NAMALWA (cell line): ENCODE measurements around the gene UBE2L3.

Source experiments
- DNase-seq: peaks from one replicate; pipeline ENCODE4 v3.0.0-alpha.2; 2015; ENCODE audit warnings: low spot score

The UBE2L3 gene

DNA sequence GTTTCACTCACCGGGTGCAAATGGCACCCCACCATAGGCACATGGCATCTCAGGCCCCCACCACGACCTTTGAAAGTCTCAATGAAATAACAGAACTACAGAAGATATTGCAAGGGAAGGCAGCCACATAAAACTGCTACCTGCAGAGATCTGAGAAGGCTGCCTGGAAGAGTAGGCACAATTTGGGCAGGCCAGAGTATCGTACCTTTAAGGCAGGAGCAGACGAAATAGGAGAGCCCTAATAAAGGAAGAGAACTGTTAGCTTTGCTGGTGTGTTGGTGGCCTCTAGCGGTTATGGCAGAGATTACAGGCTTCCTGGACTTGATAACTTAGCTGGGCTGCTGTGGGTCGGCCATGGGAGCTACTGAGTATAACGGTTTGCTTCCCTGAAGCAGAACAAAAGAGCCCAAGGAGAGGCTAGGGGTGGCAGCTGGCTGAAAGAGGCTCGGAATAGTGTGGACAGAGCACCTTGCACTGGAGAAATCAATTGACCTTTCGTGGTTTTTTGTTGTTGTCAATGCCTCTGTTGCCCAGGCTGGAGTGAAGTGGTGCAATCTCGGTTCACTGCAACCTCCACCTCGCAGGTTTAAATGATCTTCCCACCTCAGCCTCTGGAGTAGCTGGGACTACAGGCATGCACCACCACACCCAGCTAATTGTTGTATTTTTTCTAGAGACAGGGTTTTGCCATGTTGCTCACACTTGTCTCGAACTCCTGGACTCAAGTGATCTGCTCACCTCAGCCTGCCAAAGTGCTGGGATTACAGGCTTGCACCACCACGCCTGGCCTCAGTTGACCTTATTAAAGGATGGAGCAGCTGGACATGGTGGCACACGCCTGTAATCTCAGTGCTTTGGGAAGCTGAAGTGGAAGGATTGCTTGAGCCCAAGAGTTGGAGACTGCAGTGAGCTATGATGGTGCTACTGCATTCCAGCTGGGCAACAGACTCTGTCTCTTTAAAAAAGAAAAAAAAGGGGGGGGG, 79.4 kb downstream of the UBE2L3 start:
- peak; percentile 90 for DNase-seq

DNA sequence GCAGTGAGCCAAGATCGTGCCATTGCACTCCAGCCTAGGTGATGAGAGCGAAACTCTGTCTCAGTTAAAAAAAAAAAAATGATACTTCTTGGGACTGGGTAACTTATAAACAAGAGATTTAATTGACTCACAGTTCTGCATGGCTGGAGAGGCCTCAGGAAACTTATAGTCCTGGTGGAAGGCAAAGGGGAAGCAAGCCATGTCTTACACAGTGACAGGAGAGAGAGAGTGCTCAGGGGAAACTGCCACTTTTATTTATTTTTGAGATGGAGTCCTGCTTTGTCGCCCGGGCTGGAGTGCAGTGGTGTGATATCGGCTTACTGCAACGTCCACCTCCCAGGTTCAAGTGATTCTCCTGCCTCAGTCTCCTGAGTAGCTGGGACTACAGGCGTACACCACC, 82.8 kb downstream of the UBE2L3 start:
- DNase-seq = no peak

DNA sequence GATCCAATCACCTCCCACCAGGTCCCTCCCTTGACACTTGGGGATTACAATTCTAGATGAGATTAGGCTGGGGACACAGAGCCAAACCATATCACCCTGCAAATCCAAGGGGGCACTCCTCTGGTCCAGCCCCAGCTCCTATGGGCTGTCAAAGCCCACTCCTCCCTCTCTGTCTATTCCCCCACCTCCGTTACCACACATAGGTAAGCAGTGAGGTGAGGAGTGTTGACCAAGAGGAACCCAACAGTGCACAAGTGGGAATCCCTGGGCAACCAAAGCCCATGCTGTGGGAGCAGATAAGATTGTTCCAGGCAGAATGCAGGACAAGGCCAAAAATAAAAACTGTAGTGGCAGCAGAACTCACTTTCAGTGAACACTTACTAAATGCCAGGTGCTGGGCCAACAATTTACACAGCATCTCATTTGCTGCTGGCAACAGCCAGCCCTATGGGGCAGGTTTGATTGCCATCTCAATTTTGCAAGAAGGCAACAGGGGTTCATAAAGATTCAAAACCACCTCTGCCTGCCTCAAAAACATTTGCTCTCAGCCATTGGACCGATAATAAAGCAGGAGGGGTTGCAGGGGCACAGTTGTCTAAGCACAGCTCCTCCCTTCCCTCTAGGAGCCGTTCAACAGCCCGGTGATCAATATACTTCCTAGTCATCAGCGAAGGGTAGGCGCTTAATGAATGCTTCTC, 83.5 kb downstream of the UBE2L3 start:
- DNase-seq = peak; percentile 52

DNA sequence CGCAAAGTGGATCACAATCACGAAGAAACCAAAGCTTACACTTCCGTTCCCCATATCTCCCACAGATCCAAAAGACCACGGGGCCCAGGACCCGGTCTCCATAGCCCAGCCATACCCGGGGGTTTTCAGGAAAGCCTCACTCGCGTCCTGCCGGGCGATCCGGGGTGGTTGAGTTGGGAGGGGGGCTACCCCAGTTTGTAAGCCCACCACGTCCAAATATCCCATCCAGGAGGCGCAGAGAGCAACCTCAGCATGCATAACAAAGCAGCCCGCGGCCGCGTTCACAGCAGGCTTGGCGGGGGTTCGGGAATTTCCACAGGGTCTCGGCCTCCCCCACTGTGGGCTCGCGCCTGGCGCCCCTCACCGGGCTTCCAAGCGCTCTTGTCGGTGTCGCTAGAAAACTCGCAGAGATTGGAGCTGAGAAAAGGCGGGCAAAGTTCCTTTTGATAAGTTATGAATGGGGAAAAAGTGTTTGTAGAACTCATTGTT, 84.1 kb downstream of the UBE2L3 start:
- no peak for DNase-seq

DNA sequence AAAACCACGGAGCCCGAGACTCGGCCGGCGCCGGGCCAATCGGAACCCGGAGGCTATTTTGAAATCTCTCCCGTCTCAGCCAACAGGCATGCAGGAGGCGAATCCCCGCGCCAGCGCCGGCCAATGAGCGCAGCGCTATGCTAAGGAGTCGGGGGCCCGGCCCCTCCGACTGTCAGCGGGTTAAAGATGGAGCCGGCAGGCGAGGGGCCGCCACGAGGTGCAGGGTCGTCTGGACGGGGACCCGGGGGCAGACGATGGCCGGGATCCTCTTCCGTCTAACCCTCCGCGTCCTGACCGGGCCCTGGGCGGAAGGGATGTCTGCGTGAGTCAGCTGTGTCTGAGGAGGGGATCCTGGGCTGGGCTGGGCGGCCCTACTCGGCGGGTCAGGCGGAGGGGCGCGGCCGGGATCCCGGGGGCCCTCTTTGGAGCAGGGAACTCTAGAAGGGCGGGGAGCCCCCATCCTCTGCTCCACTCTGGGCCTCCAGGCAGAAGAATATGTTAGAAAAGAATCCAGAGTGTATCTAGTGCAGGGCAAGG, 84.6 kb downstream of the UBE2L3 start:
- DNase-seq = peak; percentile 95

DNA sequence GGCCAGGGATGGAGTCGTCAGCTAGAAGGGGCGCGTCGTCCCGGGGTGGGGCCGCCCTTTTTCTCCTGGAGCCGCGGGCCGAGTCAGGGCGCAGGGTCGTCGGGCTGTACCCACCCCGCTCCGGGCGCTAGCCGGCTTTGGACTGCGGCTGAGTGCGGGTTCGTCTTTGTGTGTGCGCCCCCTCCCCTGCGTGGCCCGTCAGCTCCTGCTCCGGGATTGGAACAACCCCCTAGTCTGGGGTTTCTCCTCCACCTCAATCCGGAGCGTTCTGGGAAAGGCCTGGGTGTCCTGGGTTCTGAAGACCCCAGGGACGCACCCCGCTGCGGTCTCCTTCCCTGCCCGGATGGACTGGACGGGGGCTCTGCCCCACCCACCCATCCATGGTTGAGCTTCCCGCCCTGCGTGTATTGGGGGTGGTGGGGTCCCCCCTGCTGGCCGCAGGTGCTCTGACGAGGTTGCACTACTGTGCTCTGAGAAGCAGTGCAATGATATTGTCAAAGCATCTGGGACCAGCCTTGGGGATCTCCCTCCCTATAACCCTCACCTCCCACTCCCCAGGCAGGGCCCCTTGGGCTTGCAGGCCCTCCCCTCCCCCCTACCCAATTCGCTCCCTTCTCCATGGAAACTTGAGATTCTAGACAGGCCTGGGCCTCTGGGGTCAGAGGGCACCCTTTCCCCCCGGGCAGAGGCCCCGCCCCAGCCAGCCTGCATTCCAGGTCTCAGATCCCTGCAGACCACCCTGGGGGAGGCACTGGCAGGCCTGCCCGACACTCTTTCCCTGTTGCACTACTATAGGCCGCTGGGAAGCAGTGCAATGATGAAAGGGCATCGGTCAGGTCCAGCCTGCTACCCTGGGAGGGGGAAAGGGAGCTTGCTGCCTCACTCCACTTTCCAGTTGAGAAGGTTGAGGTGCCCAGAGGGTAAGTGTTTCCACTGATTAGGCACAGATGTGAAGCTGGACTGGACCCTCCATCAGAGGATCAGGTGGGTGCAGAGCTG, 85.3 kb downstream of the UBE2L3 start:
- DNase-seq = no peak

DNA sequence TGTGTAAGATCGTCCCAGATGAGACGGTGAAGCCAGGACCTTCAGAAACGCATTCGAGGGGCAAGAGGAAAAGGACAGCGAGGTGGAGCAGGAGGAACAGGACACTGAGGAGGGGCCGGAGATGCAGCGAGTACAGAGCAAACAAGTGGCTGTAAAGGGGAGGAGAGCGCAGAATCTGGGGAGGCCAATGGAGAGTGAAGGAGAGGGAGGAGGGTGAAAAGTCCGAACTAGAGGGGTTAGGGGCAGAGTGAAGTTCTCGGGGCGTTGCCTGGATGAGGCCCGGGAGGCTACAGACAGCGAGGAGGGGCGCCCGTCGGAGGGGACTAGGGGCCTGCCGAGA, 89.5 kb downstream of the UBE2L3 start:
- no peak for DNase-seq

DNA sequence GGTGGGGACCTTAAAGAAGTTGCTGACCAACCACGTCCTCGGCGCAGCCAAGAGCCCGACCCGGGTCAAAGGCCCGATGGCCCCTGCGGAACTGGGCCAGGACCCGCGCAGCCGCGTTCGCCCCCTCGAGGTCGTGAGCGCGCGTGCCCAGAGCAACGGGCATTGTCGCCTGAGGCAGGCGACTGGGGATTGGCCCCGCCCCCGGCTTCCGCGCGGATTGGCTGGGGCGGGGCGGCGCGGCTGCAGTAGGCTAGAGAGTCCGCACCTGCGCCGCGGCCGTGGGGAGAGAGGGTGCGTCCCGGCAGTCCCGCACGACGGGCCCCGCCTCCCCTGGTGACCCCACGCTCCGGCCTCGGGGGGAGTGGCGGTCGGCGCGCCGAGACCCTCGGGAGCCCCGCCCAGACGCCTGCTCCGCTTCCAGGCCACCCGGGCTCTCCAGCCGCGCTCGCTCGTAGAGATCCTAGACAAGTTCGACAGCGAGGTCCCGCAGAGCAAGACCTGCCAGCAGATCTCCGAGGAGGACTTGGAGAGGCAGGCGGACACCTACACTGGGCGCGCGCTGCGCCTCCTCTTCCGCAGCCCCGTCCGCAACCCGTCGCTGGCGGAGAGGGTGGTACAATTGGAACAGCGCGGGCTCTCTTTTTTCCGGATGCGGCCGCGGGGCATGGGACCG, 90.0 kb downstream of the UBE2L3 start:
- DNase-seq = peak; percentile 80

DNA sequence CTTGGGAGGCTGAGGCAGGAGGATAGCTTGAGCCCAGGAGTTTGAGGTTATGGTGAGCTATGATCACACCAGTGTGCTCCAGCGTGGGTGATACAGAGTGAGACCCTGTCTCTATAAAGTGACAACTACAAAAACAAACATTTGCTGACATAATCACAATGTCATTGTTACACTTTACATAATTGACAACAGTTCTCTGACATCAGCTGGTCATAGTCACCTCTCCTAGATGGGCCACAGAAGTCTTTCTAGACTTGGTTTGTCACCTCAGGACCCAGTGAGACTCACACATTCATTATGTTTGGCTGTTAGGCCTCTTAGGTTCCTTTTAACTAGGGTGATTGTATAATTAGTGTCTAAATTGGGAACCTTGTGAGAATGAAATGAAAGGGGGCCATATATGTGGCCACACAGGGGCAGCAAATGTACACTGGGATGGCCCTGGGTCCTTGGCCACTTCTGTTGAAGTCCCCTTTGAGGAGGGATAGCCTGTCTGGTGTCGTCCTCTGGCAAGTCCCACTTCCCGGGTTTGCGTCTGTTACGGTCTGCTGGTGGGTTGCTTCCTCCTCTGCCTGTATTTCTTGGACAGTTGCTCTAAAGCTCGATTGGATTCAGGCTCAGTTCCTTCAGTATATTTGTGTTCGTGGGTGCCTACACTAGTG, 92.5 kb downstream of the UBE2L3 start:
- DNase-seq = no peak

DNA sequence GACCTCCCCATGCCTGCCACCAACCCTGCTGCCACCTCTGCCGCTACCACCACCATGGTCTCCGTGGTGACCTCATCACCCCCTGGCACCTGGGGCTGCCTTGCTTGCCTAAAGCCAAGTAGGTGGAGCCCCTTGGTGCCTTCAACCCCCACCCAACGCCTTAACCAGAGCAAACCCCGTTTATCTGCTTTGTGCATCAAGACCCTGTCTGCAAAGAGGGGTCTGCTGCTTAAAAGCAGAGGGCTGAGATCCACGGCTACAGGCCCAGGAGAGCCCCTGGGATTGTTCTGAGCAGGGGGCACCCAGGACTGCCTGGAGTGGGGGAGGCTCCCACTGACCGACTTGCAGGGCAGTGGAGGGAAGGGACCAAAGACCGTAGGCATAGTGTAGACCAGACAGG, 93.4 kb downstream of the UBE2L3 start:
- no peak for DNase-seq

DNA sequence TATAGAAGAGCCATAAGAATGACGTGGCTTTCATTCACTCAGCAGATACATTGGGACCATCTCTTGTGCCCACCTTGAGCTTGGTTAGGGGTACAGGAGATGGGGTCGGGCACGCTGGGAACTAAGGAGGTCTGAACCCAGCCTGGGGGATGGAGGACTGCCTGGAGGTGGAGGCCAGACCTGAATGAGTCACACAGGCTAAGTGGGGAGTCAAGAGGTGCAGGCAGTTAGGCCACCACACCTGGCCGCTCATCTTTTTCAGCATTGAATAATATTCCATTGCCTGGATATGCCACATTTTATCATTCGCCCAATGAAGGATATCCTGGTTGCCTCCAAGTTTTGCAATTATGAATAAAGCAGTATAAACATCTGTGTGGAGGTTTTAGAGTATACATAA, 94.5 kb downstream of the UBE2L3 start:
- no peak for DNase-seq

DNA sequence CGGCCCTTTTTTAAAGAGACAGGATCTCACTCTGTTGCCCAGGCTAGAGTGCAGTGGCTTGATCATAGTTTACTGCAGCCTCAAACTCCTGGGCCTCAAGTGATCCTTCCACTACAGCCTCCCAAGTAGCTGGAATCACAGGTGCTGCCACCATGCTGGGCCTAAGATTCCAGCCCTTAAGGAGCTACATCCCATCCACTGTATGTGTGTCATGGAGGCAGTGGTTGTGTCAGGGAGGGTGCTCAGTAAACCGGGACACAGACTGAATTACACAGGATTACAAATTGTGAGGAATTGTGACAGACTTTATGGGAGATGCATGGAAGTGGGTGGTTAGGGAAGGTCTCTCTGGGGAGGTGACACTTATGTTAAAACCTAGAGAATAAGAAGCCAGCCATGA, 96.2 kb downstream of the UBE2L3 start:
- DNase-seq = no peak

DNA sequence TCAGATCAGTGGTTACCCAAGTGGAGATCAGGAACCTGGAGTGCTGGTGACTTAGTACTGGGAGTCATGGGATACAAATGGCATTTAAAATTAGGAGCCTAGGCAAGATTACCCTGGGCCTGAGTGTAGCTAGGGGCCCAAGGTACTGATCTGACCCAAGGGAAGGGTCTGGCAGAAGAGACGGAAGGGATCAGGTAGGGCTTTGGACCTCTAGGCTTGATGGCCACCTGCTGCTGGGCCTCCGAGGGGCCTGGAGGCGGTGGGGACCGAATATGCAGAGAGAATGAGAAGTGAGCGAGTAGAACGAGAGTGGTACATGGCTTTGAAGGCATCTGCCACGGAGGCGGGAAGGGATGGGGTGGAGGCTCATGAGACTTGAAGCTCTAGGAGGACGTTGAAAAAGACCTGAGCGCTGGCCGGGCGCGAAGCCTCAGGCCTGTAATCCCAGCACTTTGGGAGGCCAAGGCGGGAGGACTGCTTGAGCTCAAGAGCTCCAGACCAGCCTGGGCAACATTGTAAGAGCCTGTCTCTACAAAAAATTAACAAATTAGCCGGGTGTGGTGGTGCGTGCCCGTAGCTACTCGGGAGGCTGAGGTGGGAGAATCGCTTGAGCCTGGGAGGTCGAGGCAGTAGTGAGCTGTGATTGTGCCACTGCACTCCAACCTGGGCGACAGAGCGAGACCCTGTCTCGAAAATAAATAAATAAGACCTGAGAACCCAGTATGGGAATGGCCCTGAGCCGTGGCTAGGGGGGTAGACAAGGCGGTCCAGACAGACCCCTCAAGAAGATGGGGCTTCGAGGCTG, 97.7 kb downstream of the UBE2L3 start:
- DNase-seq = no peak

DNA sequence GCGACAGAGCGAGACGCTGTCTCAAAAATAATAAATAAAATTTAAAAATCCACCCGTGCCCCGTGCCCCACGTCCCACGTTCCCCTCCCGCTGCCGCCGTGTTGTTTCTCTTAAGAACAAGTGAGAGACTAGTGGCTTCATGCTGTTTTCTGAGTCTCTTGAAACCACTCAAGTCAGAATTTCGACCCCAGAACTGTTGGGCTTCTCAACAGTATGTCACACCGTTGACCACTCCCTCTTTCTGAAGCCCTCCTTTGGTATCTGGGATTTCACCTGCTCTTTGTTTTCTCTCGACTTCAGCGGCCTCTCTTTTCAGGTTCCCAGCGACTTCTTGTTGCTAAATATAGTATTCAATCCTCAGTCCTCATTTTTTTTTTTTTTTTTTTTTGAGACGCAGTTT, 99.3 kb downstream of the UBE2L3 start:
- DNase-seq = no peak

DNA sequence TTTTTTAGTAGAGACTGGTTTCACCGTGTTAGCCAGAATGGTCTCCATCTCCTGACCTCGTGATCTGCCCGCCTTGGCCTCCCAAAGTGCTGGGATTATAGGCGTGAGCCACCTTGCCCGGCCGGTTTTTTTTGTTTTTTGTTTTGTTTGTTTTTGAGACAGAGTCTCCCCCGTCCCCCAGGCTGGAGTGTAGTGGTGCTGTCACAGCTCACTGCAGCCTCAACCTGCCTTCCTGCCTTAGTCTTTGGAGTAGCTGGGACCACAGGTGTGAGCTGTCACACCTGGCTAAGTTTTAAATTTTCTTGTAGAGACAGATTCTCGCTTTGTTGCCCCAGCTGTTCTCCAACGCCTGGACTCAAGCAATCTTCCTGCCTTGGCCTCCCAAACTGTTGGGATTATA, 101.5 kb downstream of the UBE2L3 start:
- DNase-seq = no peak

DNA sequence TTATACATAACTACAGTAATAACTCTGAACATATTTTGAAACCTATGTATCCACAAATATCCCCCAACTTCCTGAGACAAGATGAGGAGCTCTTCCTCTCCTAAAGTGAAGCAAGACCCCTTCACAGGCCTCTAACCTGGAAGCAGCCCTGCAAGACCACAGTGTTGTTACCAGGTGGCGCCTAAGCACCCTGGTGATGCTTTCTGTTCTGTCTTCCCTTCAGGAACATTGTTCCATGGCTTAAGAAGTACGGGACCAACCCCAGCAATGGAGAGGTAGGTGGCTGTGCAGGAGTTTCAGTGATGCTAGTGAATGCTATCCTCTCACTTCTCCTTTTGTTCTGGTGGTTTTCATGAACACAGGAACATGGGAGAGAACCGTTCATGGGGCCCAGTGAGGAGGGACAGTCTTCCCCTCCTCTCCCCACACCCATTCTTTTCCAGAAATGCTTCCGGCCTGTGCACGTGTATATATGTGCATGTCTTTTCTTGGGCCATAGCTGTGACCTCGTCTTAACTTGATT, 104.7 kb downstream of the UBE2L3 start:
- no peak for DNase-seq
